Measurements from ENCODE around the gene CLIC1. TPM values are rescaled to one million over a fixed set of nuclear protein-coding genes. Genes with fewer than 3 reads are reported as not detected.

Gene CLIC1
- total and polyA plus RNA-seq, 2 experiments from 2014 or later, result 576 to 784 TPM

- H3K4me2 ChIP-seq (ENCODE audit: unreplicated experiment), result no peak within 1 kb of the TSS
- in situ Hi-C loops (cut with MboI), result no loop called here
- WGBS, 2 experiments (ENCODE audit: low coverage in 1 of 2, low lambda C conversion rate in 2 of 2, missing lambda C conversion rate in 2 of 2), result 78 to 83% methylated on average over 4 of the region's 4 CpGs
- TF ChIP-seq EZH2 (IDR thresholded peaks at IDR 0.05; ENCODE audit: insufficient read depth, poor library complexity, severe bottlenecking) (no peak), EZH2phosphoT487 (IDR thresholded peaks at IDR 0.05; ENCODE audit: insufficient read depth, low read depth) (no peak)
- peaks cover 9% of the 10 kb centered on the region for H3K4me1 ChIP-seq (ENCODE audit: insufficient read depth)
- no peaks in the 10 kb centered on the region for H3K79me2 ChIP-seq (ENCODE audit: insufficient read depth)
- no peak within 1 kb of the TSS for H3K4me3 ChIP-seq
- DNase-seq, result no peak
- H3K9me2 ChIP-seq (ENCODE audit: insufficient read depth), result no peaks in the 10 kb centered on the region
- H2AFZ ChIP-seq, result no peak within 1 kb of the TSS
- no peak within 1 kb of the TSS for H3K27ac ChIP-seq
- no peaks in the 10 kb centered on the region for H3F3A ChIP-seq (ENCODE audit: insufficient read depth)
- no peaks in the 10 kb centered on the region for H3K27me3 ChIP-seq (replicated peaks; ENCODE audit: insufficient read depth)
- H3K9me3 ChIP-seq (ENCODE audit: low read depth), result no peaks in the 10 kb centered on the region
- no peaks in the 10 kb centered on the region for H4K20me1 ChIP-seq (ENCODE audit: insufficient read depth)
- no peaks in the 10 kb centered on the region for H3K36me3 ChIP-seq (ENCODE audit: low read depth)
- 0 out of 2 replicates have a peak within 1 kb of the TSS, but pooled peaks have one; percentile 15 for H3K9ac ChIP-seq
Measured at GRCh38 chr6:31762356-31762755, 26.0 kb upstream of the CLIC1 start, which contains the start of gene SAPCD1. Gene SAPCD1, plus strand, starts transcription at chr6:31762656. Its CDS starts 399 bp downstream, at chr6:31763055.

- TF ChIP-seq EZH2phosphoT487 (IDR thresholded peaks at IDR 0.05; ENCODE audit: insufficient read depth, low read depth) (no peak), EZH2 (IDR thresholded peaks at IDR 0.05; ENCODE audit: insufficient read depth, poor library complexity, severe bottlenecking) (no peak)
- H3K4me3 ChIP-seq, result no peak overlapping the region
- H3K9me3 ChIP-seq (ENCODE audit: low read depth), result no peaks in the 10 kb centered on the region
- H3K9me2 ChIP-seq (ENCODE audit: insufficient read depth), result no peaks in the 10 kb centered on the region
- DNase-seq, result no peak
- H2AFZ ChIP-seq, result no peak overlapping the region
- no peaks in the 10 kb centered on the region for H3K36me3 ChIP-seq (ENCODE audit: low read depth)
- in situ Hi-C loops (cut with MboI), result no loop called here
- no peaks in the 10 kb centered on the region for H3K27me3 ChIP-seq (replicated peaks; ENCODE audit: insufficient read depth)
- H4K20me1 ChIP-seq (ENCODE audit: insufficient read depth), result no peaks in the 10 kb centered on the region
- H3F3A ChIP-seq (ENCODE audit: insufficient read depth), result no peaks in the 10 kb centered on the region
- H3K4me2 ChIP-seq (ENCODE audit: unreplicated experiment), result no peak overlapping the region
- no peaks in the 10 kb centered on the region for H3K79me2 ChIP-seq (ENCODE audit: insufficient read depth)
- no peak overlapping the region for H3K9ac ChIP-seq
- WGBS, 2 experiments (ENCODE audit: low coverage in 1 of 2, low lambda C conversion rate in 2 of 2, missing lambda C conversion rate in 2 of 2), result 97 to 100% methylated on average over 8 of the region's 8 CpGs
- H3K27ac ChIP-seq, result no peak overlapping the region
- H3K4me1 ChIP-seq (ENCODE audit: insufficient read depth), result peaks cover 9% of the 10 kb centered on the region
Measured at GRCh38 chr6:31761343-31761742, 25.0 kb upstream of the CLIC1 start.

GRCh38 chr6:31760790-31761189 is 24.5 kb upstream of the CLIC1 start:
- H3K79me2 ChIP-seq (ENCODE audit: insufficient read depth), result no peaks in the 10 kb centered on the region
- TF ChIP-seq EZH2 (IDR thresholded peaks at IDR 0.05; ENCODE audit: insufficient read depth, poor library complexity, severe bottlenecking), result no peak
- TF ChIP-seq EZH2phosphoT487 (IDR thresholded peaks at IDR 0.05; ENCODE audit: insufficient read depth, low read depth), result no peak
- H4K20me1 ChIP-seq (ENCODE audit: insufficient read depth), result no peaks in the 10 kb centered on the region
- no peaks in the 10 kb centered on the region for H3K9me2 ChIP-seq (ENCODE audit: insufficient read depth)
- no peaks in the 10 kb centered on the region for H3F3A ChIP-seq (ENCODE audit: insufficient read depth)
- H2AFZ ChIP-seq, result no peak overlapping the region
- H3K9ac ChIP-seq, result no peak overlapping the region
- no peaks in the 10 kb centered on the region for H3K9me3 ChIP-seq (ENCODE audit: low read depth)
- H3K27me3 ChIP-seq (replicated peaks; ENCODE audit: insufficient read depth), result no peaks in the 10 kb centered on the region
- H3K4me3 ChIP-seq, result no peak overlapping the region
- H3K36me3 ChIP-seq (ENCODE audit: low read depth), result no peaks in the 10 kb centered on the region
- peaks cover 9% of the 10 kb centered on the region for H3K4me1 ChIP-seq (ENCODE audit: insufficient read depth)
- H3K27ac ChIP-seq, result no peak overlapping the region
- H3K4me2 ChIP-seq (ENCODE audit: unreplicated experiment), result no peak overlapping the region
- in situ Hi-C loops (cut with MboI), result no loop called here
- WGBS, 2 experiments (ENCODE audit: low coverage in 1 of 2, low lambda C conversion rate in 2 of 2, missing lambda C conversion rate in 2 of 2), result 80 to 87% methylated on average over 5 of the region's 5 CpGs
- no peak for DNase-seq

GRCh38 chr6:31758281-31758680 is 22.0 kb upstream of the CLIC1 start:
- DNase-seq, result no peak
- H3K9ac ChIP-seq, result no peak overlapping the region
- H4K20me1 ChIP-seq (ENCODE audit: insufficient read depth), result no peaks in the 10 kb centered on the region
- 93 to 100% methylated on average over 2 of the region's 2 CpGs for WGBS, 2 experiments (ENCODE audit: low coverage in 1 of 2, low lambda C conversion rate in 2 of 2, missing lambda C conversion rate in 2 of 2)
- H3K27me3 ChIP-seq (replicated peaks; ENCODE audit: insufficient read depth), result no peaks in the 10 kb centered on the region
- H3K9me2 ChIP-seq (ENCODE audit: insufficient read depth), result no peaks in the 10 kb centered on the region
- no peaks in the 10 kb centered on the region for H3K79me2 ChIP-seq (ENCODE audit: insufficient read depth)
- peaks cover 2% of the 10 kb centered on the region for H3K4me1 ChIP-seq (ENCODE audit: insufficient read depth)
- in situ Hi-C loops (cut with MboI), result no loop called here
- no peak for TF ChIP-seq EZH2 (IDR thresholded peaks at IDR 0.05; ENCODE audit: insufficient read depth, poor library complexity, severe bottlenecking)
- TF ChIP-seq EZH2phosphoT487 (IDR thresholded peaks at IDR 0.05; ENCODE audit: insufficient read depth, low read depth), result no peak
- H2AFZ ChIP-seq, result no peak overlapping the region
- no peaks in the 10 kb centered on the region for H3K9me3 ChIP-seq (ENCODE audit: low read depth)
- H3F3A ChIP-seq (ENCODE audit: insufficient read depth), result peaks cover 4% of the 10 kb centered on the region; the same call in 1 of the 2 replicates
- H3K4me2 ChIP-seq (ENCODE audit: unreplicated experiment), result no peak overlapping the region
- no peak overlapping the region for H3K4me3 ChIP-seq
- H3K27ac ChIP-seq, result no peak overlapping the region
- H3K36me3 ChIP-seq (ENCODE audit: low read depth), result no peaks in the 10 kb centered on the region
